Esophagus (tissue), 2 donors: Measurements from ENCODE around the gene NCS1. TPM values are rescaled to one million over a fixed set of nuclear protein-coding genes. Genes with fewer than 3 reads are reported as not detected.

ENCODE experiments used
- H3K27ac ChIP-seq, 2 donors: one replicate each; pipeline ENCODE4 v1.5.1; 2013; ENCODE audit warnings: low read depth in 2 of 2, mild to moderate bottlenecking in 2 of 2, inconsistent platforms in 1 of 2, low read length in 1 of 2, moderate library complexity in 1 of 2
- H3K27me3 ChIP-seq, 2 donors: one replicate each; pipeline ENCODE4 v1.6.1; 2013; ENCODE audit warnings: low read length in 2 of 2, control low read depth in 1 of 2, mild to moderate bottlenecking in 1 of 2; ENCODE audit not compliant: insufficient read depth in 2 of 2, control insufficient read depth in 1 of 2
- H3K36me3 ChIP-seq, 2 donors: one replicate each; pipeline ENCODE4 v1.6.1; 2013; ENCODE audit warnings: low read length in 1 of 2; ENCODE audit not compliant: control insufficient read depth in 2 of 2, insufficient read depth in 2 of 2
- H3K4me1 ChIP-seq, 2 donors: one replicate each; pipeline ENCODE4 v1.6.1; 2013; ENCODE audit warnings: low read length in 1 of 2; ENCODE audit not compliant: control insufficient read depth in 2 of 2, insufficient read depth in 2 of 2
- H3K4me3 ChIP-seq, 2 donors: one replicate each; pipeline ENCODE4 v1.5.1; 2013; ENCODE audit warnings: low read length in 2 of 2, mild to moderate bottlenecking in 2 of 2, low read depth in 1 of 2, moderate library complexity in 1 of 2
- H3K9me3 ChIP-seq, 2 donors: one replicate each; pipeline ENCODE4 v1.6.1; 2013; ENCODE audit warnings: mild to moderate bottlenecking in 2 of 2, low read depth in 1 of 2, low read length in 1 of 2, moderate library complexity in 1 of 2; ENCODE audit not compliant: control insufficient read depth in 2 of 2, insufficient read depth in 1 of 2
- WGBS, 2 donors: extraction: QIAGEN DNeasy Blood & Tissue Kit; methylation state at CpG; one replicate each; pipeline ENCODE4 v1.1.7; 2013; 5-methylcytosine and 5-hydroxymethylcytosine counted together
- polyA plus RNA-seq, 2 donors: library from polyadenylated mRNA; stranded (reverse); fragments of 200-250 nt; gene quantifications; one replicate each; pipeline ENCODE4 v1.2.3, GENCODE V29; 2013
- donor health status: healthy with polysubstance abuse.
- donor health status: Bipolar disorder and iron deficiency.

The NCS1 gene
- polyA plus RNA-seq, 2 donors, result 12.8 to 16.4 TPM

DNA sequence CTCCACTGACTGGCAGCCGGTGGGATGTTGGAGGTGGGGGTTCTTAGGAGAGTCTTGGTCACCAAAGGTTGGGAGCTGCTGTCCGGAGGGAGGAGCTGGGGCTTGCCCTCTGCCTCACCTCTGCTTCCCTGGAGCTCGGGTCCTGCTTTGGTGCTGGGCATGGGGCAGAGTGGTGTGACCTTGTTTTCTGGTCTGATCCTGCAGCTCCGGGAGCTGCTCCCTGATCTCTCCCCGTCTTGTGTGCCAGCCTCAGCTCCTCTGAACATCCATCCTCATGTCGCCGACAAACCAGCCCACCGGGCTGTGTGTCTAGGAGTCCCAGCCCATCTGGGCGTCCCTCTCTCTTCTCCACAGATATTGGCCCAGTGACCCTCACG lies 112.0 kb downstream of the NCS1 start:
- Histone ChIP-seq H3K27me3 (no peaks in the 10 kb centered on the region), H3K4me1 (peaks cover 4 to 5% of the 10 kb centered on the region in 2 donors), H3K36me3 (peaks cover 0 to 4% of the 10 kb centered on the region in 2 donors), H3K4me3 (no peak overlapping the region), H3K27ac (no peak overlapping the region), H3K9me3 (no peaks in the 10 kb centered on the region)
- WGBS, 2 donors, result 70 to 72% methylated on average over 10 of the region's 10 CpGs

GRCh38 chr9:130284690-130285089 lies 112.5 kb downstream of the NCS1 start:
- Histone ChIP-seq H3K9me3 (no peaks in the 10 kb centered on the region), H3K36me3 (peaks cover 0 to 4% of the 10 kb centered on the region in 2 donors), H3K4me3 (no peak overlapping the region), H3K27ac (no peak overlapping the region), H3K4me1 (peaks cover 6 to 9% of the 10 kb centered on the region in 2 donors), H3K27me3 (no peaks in the 10 kb centered on the region)
- WGBS, 2 donors, result 92% methylated on average over 7 of the region's 7 CpGs

- WGBS, 2 donors, result 75 to 78% methylated on average over 9 of the region's 9 CpGs
- Histone ChIP-seq H3K4me1 (peaks cover 6 to 11% of the 10 kb centered on the region in 2 donors), H3K9me3 (no peaks in the 10 kb centered on the region), H3K36me3 (peaks cover 0 to 4% of the 10 kb centered on the region in 2 donors), H3K4me3 (no peak overlapping the region), H3K27ac (no peak overlapping the region), H3K27me3 (no peaks in the 10 kb centered on the region)
These were observed 113.1 kb downstream of the NCS1 start for GRCh38 chr9:130285271-130285670.

- WGBS, 2 donors, result 80 to 88% methylated on average over 17 of the region's 17 CpGs
- Histone ChIP-seq H3K4me3 (no peak overlapping the region), H3K4me1 (peaks cover 6 to 11% of the 10 kb centered on the region in 2 donors), H3K27me3 (no peaks in the 10 kb centered on the region), H3K27ac (peak overlapping the region in 1 of 2 donors; percentile 18), H3K9me3 (no peaks in the 10 kb centered on the region), H3K36me3 (peaks cover 0 to 4% of the 10 kb centered on the region in 2 donors)
These were observed 114.0 kb downstream of the NCS1 start for GRCh38 chr9:130286072-130286770.

Other genes with a start within 250 kb of the NCS1 start
- gene FNBP1, start 129.2 kb upstream of the NCS1 start, polyA plus RNA-seq, result 10 to 100 TPM; 16.1 to 19.1 TPM
- gene GPR107, start 118.5 kb upstream of the NCS1 start, polyA plus RNA-seq, result 10 to 100 TPM in 1 of 2 donors, 1 to 10 TPM in 1; 8.6 to 12.2 TPM
- gene HMCN2, start 93.4 kb downstream of the NCS1 start, polyA plus RNA-seq, result 1 to 10 TPM; 4.1 to 4.8 TPM